ENCODE measurements around the gene ATF6.

The ATF6 gene

DNA sequence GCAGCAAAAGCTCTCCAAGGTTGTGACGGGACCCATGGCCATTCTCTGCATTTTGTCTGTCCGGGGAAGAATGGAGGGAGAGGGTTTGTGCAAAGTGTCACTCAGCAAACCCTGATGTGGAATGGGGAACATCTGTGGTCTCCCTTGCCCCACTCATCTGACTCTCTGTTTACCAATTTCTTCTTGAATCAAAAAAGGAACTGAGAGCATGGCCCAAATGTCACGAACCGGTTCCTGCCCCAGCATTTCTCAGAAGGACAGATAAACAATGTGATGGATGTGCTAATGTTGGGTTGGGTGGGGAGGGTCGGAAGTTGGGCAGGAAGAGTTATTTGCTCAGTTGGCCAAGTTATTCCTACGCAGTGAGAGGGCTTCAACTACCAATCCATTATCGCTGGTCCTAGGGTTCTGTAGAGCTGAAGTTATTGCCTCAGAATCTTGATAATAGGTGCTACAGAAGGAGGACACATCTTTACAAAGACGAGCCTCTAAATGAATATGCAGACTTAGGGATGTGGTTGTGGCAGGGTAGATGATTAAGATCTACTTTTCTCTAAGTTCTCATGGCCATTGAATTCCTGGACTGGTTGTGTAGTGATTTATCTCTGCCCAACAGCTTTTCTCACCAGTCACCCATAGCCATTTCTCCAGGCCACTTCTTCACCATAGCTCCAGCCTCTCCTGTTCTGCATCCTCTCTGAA lies 26.1 kb upstream of the ATF6 start:
- CTCF ChIA-PET = interaction anchor here (1.7 kb wide), 1 partner anchor 13 kb away, joined by 8 read pairs; no protein-coding TSS in a partner anchor
- DNase-seq (ENCODE audit: extremely low spot score) = no peak
- TF ChIP-seq SUZ12 (IDR thresholded peaks at IDR 0.05) (no peak), LEF1 (IDR thresholded peaks at IDR 0.05; ENCODE audit: borderline replicate concordance) (no peak), FOXA1 (IDR thresholded peaks at IDR 0.05) (no peak), HDGF (IDR thresholded peaks at IDR 0.05; ENCODE audit: borderline replicate concordance) (no peak), BHLHE40 (IDR thresholded peaks at IDR 0.05; ENCODE audit: borderline replicate concordance) (no peak), SP1 (IDR thresholded peaks at IDR 0.05) (no peak), NFRKB (IDR thresholded peaks at IDR 0.05) (no peak), CTBP1 (IDR thresholded peaks at IDR 0.05; ENCODE audit: borderline replicate concordance) (no peak), ARNT (IDR thresholded peaks at IDR 0.05) (no peak), ELF4 (IDR thresholded peaks at IDR 0.05) (no peak), FOXK2 (IDR thresholded peaks at IDR 0.05) (no peak), TARDBP (IDR thresholded peaks at IDR 0.05) (no peak), ZNF384 (IDR thresholded peaks at IDR 0.05) (no peak), L3MBTL2 (conservative IDR thresholded peaks at IDR 0.05) (no peak), FOXM1 (IDR thresholded peaks at IDR 0.05; ENCODE audit: borderline replicate concordance) (no peak)
- TF ChIP-seq, protein P1, sequence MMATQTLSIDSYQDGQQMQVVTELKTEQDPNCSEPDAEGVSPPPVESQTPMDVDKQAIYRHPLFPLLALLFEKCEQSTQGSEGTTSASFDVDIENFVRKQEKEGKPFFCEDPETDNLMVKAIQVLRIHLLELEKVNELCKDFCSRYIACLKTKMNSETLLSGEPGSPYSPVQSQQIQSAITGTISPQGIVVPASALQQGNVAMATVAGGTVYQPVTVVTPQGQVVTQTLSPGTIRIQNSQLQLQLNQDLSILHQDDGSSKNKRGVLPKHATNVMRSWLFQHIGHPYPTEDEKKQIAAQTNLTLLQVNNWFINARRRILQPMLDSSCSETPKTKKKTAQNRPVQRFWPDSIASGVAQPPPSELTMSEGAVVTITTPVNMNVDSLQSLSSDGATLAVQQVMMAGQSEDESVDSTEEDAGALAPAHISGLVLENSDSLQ (IDR thresholded peaks at IDR 0.05) = no peak
- POLR2A ChIA-PET = interaction anchor here (0.6 kb wide), 1 partner anchor 470 kb away, joined by 3 read pairs; no protein-coding TSS in a partner anchor

DNA sequence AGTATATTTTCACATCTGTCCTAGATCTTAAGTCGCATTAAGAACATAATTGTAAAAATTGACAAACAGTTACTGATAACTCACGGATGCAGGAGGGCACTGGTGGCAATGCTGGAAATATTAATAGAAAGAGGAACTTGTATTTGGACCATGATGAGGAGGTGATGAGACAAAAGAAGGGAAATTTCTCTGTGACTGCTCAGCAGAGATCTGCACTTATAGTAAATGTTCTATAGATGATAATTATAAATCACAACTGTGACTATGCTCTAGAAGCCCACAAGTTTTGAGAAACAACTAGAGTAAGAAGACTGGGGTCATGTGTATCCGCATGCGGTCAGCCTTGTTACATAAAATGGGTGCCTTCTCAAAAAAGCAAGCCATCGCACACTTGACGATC lies 25.2 kb upstream of the ATF6 start:
- TF ChIP-seq, protein P1 (IDR thresholded peaks at IDR 0.05) = no peak
- TF ChIP-seq SUZ12 (IDR thresholded peaks at IDR 0.05) = no peak
- no peak for TF ChIP-seq ZNF384 (IDR thresholded peaks at IDR 0.05)
- TF ChIP-seq LEF1 (IDR thresholded peaks at IDR 0.05; ENCODE audit: borderline replicate concordance) = no peak
- no peak for TF ChIP-seq HDGF (IDR thresholded peaks at IDR 0.05; ENCODE audit: borderline replicate concordance)
- TF ChIP-seq FOXM1 (IDR thresholded peaks at IDR 0.05; ENCODE audit: borderline replicate concordance) = no peak
- no peak for TF ChIP-seq FOXK2 (IDR thresholded peaks at IDR 0.05)
- no peak for TF ChIP-seq L3MBTL2 (conservative IDR thresholded peaks at IDR 0.05)
- no peak for TF ChIP-seq FOXA1 (IDR thresholded peaks at IDR 0.05)
- no peak for TF ChIP-seq ELF4 (IDR thresholded peaks at IDR 0.05)
- no peak for TF ChIP-seq NFRKB (IDR thresholded peaks at IDR 0.05)
- TF ChIP-seq SP1 (IDR thresholded peaks at IDR 0.05) = no peak
- no peak for TF ChIP-seq TARDBP (IDR thresholded peaks at IDR 0.05)
- TF ChIP-seq CTBP1 (IDR thresholded peaks at IDR 0.05; ENCODE audit: borderline replicate concordance) = no peak
- TF ChIP-seq BHLHE40 (IDR thresholded peaks at IDR 0.05; ENCODE audit: borderline replicate concordance) = no peak
- ChIA-PET POLR2A (no interaction called here), CTCF (interaction anchor here (0.5 to 0.9 kb wide), 3 partner anchors 106 to 562 kb away, joined by 3 to 4 read pairs (median 3); no protein-coding TSS in a partner anchor)
- DNase-seq (ENCODE audit: extremely low spot score) = no peak

- TF ChIP-seq CTBP1 (IDR thresholded peaks at IDR 0.05; ENCODE audit: borderline replicate concordance) (no peak), SP1 (IDR thresholded peaks at IDR 0.05) (no peak), LEF1 (IDR thresholded peaks at IDR 0.05; ENCODE audit: borderline replicate concordance) (no peak), SUZ12 (IDR thresholded peaks at IDR 0.05) (no peak), ELF4 (IDR thresholded peaks at IDR 0.05) (no peak), FOXM1 (IDR thresholded peaks at IDR 0.05; ENCODE audit: borderline replicate concordance) (no peak), HDGF (IDR thresholded peaks at IDR 0.05; ENCODE audit: borderline replicate concordance) (no peak)
- no peak for DNase-seq (ENCODE audit: extremely low spot score)
- POLR2A ChIA-PET = no interaction called here
Observed at GRCh38 chr1:161743231-161743630, 22.9 kb upstream of the ATF6 start.

GRCh38 chr1:161747801-161748200 lies 18.3 kb upstream of the ATF6 start:
- no peak for DNase-seq (ENCODE audit: extremely low spot score)
- ChIA-PET CTCF (no interaction called here), POLR2A (no interaction called here)
- TF ChIP-seq LEF1 (IDR thresholded peaks at IDR 0.05; ENCODE audit: borderline replicate concordance) (no peak), ELF4 (IDR thresholded peaks at IDR 0.05) (no peak), SUZ12 (IDR thresholded peaks at IDR 0.05) (no peak), ARNT (IDR thresholded peaks at IDR 0.05) (no peak), ZNF384 (IDR thresholded peaks at IDR 0.05) (no peak), BHLHE40 (IDR thresholded peaks at IDR 0.05; ENCODE audit: borderline replicate concordance) (no peak), SP1 (IDR thresholded peaks at IDR 0.05) (no peak), L3MBTL2 (conservative IDR thresholded peaks at IDR 0.05) (no peak), CTBP1 (IDR thresholded peaks at IDR 0.05; ENCODE audit: borderline replicate concordance) (no peak), FOXK2 (IDR thresholded peaks at IDR 0.05) (no peak), TARDBP (IDR thresholded peaks at IDR 0.05) (no peak), HDGF (IDR thresholded peaks at IDR 0.05; ENCODE audit: borderline replicate concordance) (no peak), NFRKB (IDR thresholded peaks at IDR 0.05) (no peak), FOXM1 (IDR thresholded peaks at IDR 0.05; ENCODE audit: borderline replicate concordance) (no peak)
- TF ChIP-seq, protein P1 (IDR thresholded peaks at IDR 0.05) = no peak

More at GRCh38 chr1:161743231-161743630, 22.9 kb upstream of the ATF6 start:
- CTCF ChIA-PET = no interaction called here

DNA sequence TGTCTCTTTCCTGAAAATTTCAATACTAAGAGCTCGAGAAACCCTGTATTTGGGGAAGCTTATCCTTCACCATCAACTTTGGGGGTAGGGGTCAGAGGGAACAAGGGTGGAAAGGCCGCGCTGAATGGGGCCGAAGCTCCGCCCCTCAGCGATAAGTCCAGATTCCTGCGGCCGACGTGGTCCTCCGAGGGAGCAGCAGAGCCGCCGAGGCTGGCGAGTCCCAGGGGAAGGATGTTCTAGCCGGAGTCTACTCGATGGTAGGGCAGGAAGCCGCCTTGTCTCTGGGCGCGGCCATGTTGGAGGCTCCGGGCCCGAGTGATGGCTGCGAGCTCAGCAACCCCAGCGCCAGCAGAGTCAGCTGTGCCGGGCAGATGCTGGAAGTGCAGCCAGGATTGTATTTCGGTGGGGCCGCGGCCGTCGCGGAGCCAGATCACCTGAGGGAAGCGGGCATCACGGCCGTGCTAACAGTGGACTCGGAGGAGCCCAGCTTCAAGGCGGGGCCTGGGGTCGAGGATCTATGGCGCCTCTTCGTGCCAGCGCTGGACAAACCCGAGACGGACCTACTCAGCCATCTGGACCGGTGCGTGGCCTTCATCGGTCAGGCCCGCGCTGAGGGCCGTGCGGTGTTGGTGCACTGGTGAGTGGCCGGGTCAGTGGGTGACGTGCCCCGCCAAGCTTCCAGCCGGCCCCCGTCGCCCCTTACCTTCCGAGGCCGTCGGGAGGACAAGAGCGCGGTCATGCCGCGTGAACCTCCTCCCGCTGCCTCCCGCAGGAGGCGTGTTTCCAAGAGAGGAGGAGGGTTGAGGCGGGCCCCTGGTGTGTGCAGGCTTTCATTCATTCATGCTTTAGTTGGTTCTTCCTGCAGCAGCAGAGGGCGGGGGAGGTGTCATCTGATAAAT lies 16.4 kb upstream of the ATF6 start, which contains the start of gene DUSP12:
Gene DUSP12, plus strand, starts transcription at position 278 of the 899 bp plus-strand sequence. Its CDS starts 16 bp downstream, at position 294.
- no peak for TF ChIP-seq ARNT (IDR thresholded peaks at IDR 0.05)
- no peak for TF ChIP-seq ELF4 (IDR thresholded peaks at IDR 0.05)
- no peak for TF ChIP-seq SP1 (IDR thresholded peaks at IDR 0.05)
- TF ChIP-seq L3MBTL2 (conservative IDR thresholded peaks at IDR 0.05) = peak; percentile 95
- TF ChIP-seq HDGF (IDR thresholded peaks at IDR 0.05; ENCODE audit: borderline replicate concordance) = peak; percentile 91
- TF ChIP-seq NFRKB (IDR thresholded peaks at IDR 0.05) = peak; percentile 69
- ChIA-PET POLR2A (interaction anchor here (0.7 to 1.8 kb wide), 11 partner anchors 9 to 502 kb away, joined by 3 to 20 read pairs (median 5); partner anchors contain the start of gene ATF6), CTCF (interaction anchor here (0.7 to 1.9 kb wide), 3 partner anchors 13 to 299 kb away, joined by 3 to 8 read pairs (median 3); no protein-coding TSS in a partner anchor)
- DNase-seq (ENCODE audit: extremely low spot score) = peak; percentile 97

Data from HEK293T (cell line).